NCI-H1105 treated with DMSO at 0.1 percent for 48 hours (cell line): ENCODE data around the gene NFATC1.

ENCODE experiments used
- DNase-seq: peaks from one replicate; lab custom pipeline; 2025; lab: John Stamatoyannopoulos, UW

NFATC1 gene

GRCh38 chr18:79405019-79405780, 9.5 kb downstream of the NFATC1 start:
- DNase-seq = peak; percentile 10

GRCh38 chr18:79405781-79406575, 10.2 kb downstream of the NFATC1 start:
- no peak for DNase-seq

- DNase-seq = no peak
These were observed 11.0 kb downstream of the NFATC1 start for GRCh38 chr18:79406708-79407107.

GRCh38 chr18:79409313-79409712, 13.6 kb downstream of the NFATC1 start:
- no peak for DNase-seq

GRCh38 chr18:79410171-79410641, 14.5 kb downstream of the NFATC1 start:
- DNase-seq = no peak

- no peak for DNase-seq
These were observed 15.2 kb downstream of the NFATC1 start for GRCh38 chr18:79410731-79411613.

- DNase-seq = no peak
These were observed 16.1 kb downstream of the NFATC1 start for GRCh38 chr18:79411614-79412526.

GRCh38 chr18:79413025-79413424, 17.3 kb downstream of the NFATC1 start:
- DNase-seq = no peak

GRCh38 chr18:79413426-79413825, 17.7 kb downstream of the NFATC1 start:
- DNase-seq = no peak

- no peak for DNase-seq
These were observed 18.2 kb downstream of the NFATC1 start for GRCh38 chr18:79413901-79414300.

- no peak for DNase-seq
These were observed 20.4 kb downstream of the NFATC1 start for GRCh38 chr18:79416022-79416676.

GRCh38 chr18:79416677-79417052, 20.9 kb downstream of the NFATC1 start:
- no peak for DNase-seq

GRCh38 chr18:79418236-79418635, 22.5 kb downstream of the NFATC1 start:
- no peak for DNase-seq

- no peak for DNase-seq
These were observed 22.9 kb downstream of the NFATC1 start for GRCh38 chr18:79418642-79419041.

GRCh38 chr18:79420033-79420745, 24.5 kb downstream of the NFATC1 start:
- DNase-seq = no peak

GRCh38 chr18:79421275-79421857, 25.6 kb downstream of the NFATC1 start:
- no peak for DNase-seq

- DNase-seq = no peak
These were observed 26.5 kb downstream of the NFATC1 start for GRCh38 chr18:79422022-79422782.

GRCh38 chr18:79422783-79423165, 27.0 kb downstream of the NFATC1 start:
- DNase-seq = no peak
